Astrocyte (in vitro differentiated cells and primary cell): Measurements from ENCODE around the gene THOC5. TPM values are rescaled to one million over a fixed set of nuclear protein-coding genes. Genes with fewer than 3 reads are reported as not detected.
A peak's percentile ranks its signal among the peaks of the same experiment; 100 is the strongest.

Experiments used
- DNase-seq: peaks from one replicate; pipeline ENCODE4 v3.0.0-alpha.2; 2010; ENCODE audit warnings: low read depth
- FAIRE-seq: peaks from 2 replicates; lab custom pipeline; 2011; peaks lifted over from hg19 to GRCh38; lab: Jason Lieb, UNC
- H2AFZ ChIP-seq: 2 replicates; pipeline ENCODE4 v1.6.0; 2012; ENCODE audit warnings: low read depth, low read length, inconsistent platforms
- H3K27ac ChIP-seq: 2 replicates; pipeline ENCODE4 v1.5.1; 2011; ENCODE audit warnings: low read depth, low read length, inconsistent platforms
- H3K27me3 ChIP-seq: 2 replicates; pipeline ENCODE4 v1.6.0; 2011; ENCODE audit warnings: low read length, inconsistent platforms; ENCODE audit not compliant: insufficient read depth
- H3K36me3 ChIP-seq: 2 replicates; pipeline ENCODE4 v1.5.1; 2011; ENCODE audit warnings: low read length, inconsistent platforms; ENCODE audit not compliant: insufficient read depth
- H3K4me1 ChIP-seq: 2 replicates; pipeline ENCODE4 v1.5.1; 2011; ENCODE audit warnings: low read length, inconsistent platforms; ENCODE audit not compliant: insufficient read depth
- H3K4me2 ChIP-seq: 2 replicates; pipeline ENCODE4 v1.6.0; 2012; ENCODE audit warnings: low read length, inconsistent platforms
- H3K4me3 ChIP-seq: 2 replicates; pipeline ENCODE4 v1.5.1; 2011; ENCODE audit warnings: low read depth, mild to moderate bottlenecking, low read length, inconsistent platforms; ENCODE audit not compliant: insufficient read depth
- H3K79me2 ChIP-seq: 2 replicates; pipeline ENCODE4 v1.6.0; 2012; ENCODE audit warnings: mild to moderate bottlenecking, low read length, inconsistent platforms; ENCODE audit not compliant: insufficient read depth
- H3K9ac ChIP-seq: 2 replicates; pipeline ENCODE4 v1.6.0; 2012; ENCODE audit warnings: mild to moderate bottlenecking, low read length, inconsistent platforms
- H3K9me3 ChIP-seq: 2 replicates; pipeline ENCODE4 v1.5.1; 2012; ENCODE audit warnings: low read depth, mild to moderate bottlenecking, low read length, inconsistent platforms; ENCODE audit not compliant: insufficient read depth
- H4K20me1 ChIP-seq: 2 replicates; pipeline ENCODE4 v1.6.0; 2012; ENCODE audit warnings: low read length, inconsistent platforms; ENCODE audit not compliant: insufficient read depth
- H3K27ac Mint-ChIP-seq: one replicate; pipeline ENCODE4 v1.8.0; 2021; ENCODE audit warnings: mild to moderate bottlenecking, mixed read lengths; ENCODE audit not compliant: unreplicated experiment
- H3K27me3 Mint-ChIP-seq: one replicate; pipeline ENCODE4 v1.8.0; 2021; ENCODE audit warnings: low read depth, mixed read lengths; ENCODE audit not compliant: unreplicated experiment
- H3K36me3 Mint-ChIP-seq: one replicate; pipeline ENCODE4 v1.8.0; 2021; ENCODE audit warnings: low read depth, mixed read lengths; ENCODE audit not compliant: unreplicated experiment
- H3K4me1 Mint-ChIP-seq: one replicate; pipeline ENCODE4 v1.8.0; 2021; ENCODE audit warnings: low read depth, mixed read lengths; ENCODE audit not compliant: unreplicated experiment
- H3K4me3 Mint-ChIP-seq: one replicate; pipeline ENCODE4 v1.8.0; 2021; ENCODE audit warnings: mild to moderate bottlenecking, moderate library complexity, mixed read lengths; ENCODE audit not compliant: unreplicated experiment
- H3K9me3 Mint-ChIP-seq: one replicate; pipeline ENCODE4 v1.8.0; 2021; ENCODE audit warnings: mild to moderate bottlenecking, mixed read lengths; ENCODE audit not compliant: unreplicated experiment
- CTCF ChIP-seq: IDR thresholded peaks from 2 replicates; pipeline ENCODE4 v1.5.1; 2011; ENCODE audit warnings: low read depth, mild to moderate bottlenecking, inconsistent platforms, low read length, moderate library complexity; ENCODE audit not compliant: insufficient read depth
- EZH2 ChIP-seq: IDR thresholded peaks from 2 replicates; pipeline ENCODE4 v1.6.1; 2012; ENCODE audit warnings: mild to moderate bottlenecking, low read length, inconsistent platforms; ENCODE audit not compliant: insufficient read depth
- total RNA-seq: library from RNA; stranded (reverse); gene quantifications from 2 replicates; pipeline ENCODE4 v1.2.1, GENCODE V29; 2021

THOC5 gene
- total RNA-seq, 1 donor from 2014 or later: 85.0 TPM

DNA sequence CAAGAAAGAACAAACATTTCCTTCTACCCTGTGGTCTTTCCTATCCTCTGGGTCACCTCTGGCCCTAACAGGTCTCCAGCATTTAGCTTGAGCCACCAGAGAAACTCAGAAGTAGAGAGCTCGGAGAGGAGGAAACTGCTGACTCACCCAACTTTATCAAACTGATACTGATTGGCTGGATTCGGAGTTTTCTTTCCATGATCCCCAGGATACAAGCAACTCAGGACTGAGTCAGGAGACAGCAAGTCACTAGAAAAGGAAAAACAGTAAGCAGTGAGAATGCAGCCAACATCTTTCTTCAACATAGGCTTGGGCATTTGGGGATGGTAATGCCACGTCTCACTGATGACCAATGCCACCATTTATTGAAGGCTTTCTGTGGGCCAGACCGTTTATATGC, 32.7 kb downstream of the THOC5 start:
- no peak for TF ChIP-seq EZH2
- no peak for TF ChIP-seq CTCF
- Histone ChIP-seq H3K9ac (peak overlapping the region; percentile 17), H3K4me1 (peaks cover 10% of the 10 kb centered on the region), H2AFZ (no peak overlapping the region), H3K79me2 (no peaks in the 10 kb centered on the region), H3K36me3 (peaks cover 69% of the 10 kb centered on the region), H3K9me3 (no peaks in the 10 kb centered on the region), H3K4me2 (peak overlapping the region; percentile 45), H4K20me1 (no peaks in the 10 kb centered on the region), H3K27ac (peak overlapping the region; percentile 68), H3K4me3 (no peak overlapping the region), H3K27me3 (no peaks in the 10 kb centered on the region)
- no peak overlapping the region for H3K4me3 Mint-ChIP-seq
- H3K36me3 Mint-ChIP-seq: peaks cover 30% of the 10 kb centered on the region
- H3K4me1 Mint-ChIP-seq: peaks cover 10% of the 10 kb centered on the region
- FAIRE-seq (no peak), DNase-seq (peak; percentile 82)
- peak overlapping the region; percentile 60 for H3K27ac Mint-ChIP-seq
- no peaks in the 10 kb centered on the region for H3K9me3 Mint-ChIP-seq
- no peaks in the 10 kb centered on the region for H3K27me3 Mint-ChIP-seq

DNA sequence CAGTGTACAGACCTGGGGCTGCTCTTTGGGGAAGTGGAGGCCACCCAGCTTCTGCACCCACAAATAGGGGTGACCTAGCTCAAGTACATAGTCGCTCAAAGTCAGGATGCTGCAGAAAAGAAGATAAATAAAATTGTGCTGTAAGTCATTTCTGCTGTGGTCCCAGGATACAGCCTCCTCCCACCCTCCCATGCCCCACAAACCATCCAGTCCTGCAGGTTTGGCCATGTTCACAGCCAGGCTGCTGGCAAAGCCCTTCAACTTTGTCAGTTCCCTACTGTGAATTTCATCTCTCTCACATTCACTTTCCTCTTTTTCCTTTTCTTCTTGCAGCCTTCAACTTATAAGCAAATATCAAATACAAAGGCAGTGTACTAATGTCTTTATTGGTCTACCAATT, 33.6 kb downstream of the THOC5 start:
- Histone ChIP-seq H3K4me1 (peaks cover 10% of the 10 kb centered on the region), H3K9me3 (no peaks in the 10 kb centered on the region), H3K27me3 (no peaks in the 10 kb centered on the region), H3K27ac (peak overlapping the region; percentile 68), H2AFZ (no peak overlapping the region), H3K9ac (no peak overlapping the region), H3K79me2 (no peaks in the 10 kb centered on the region), H3K36me3 (peaks cover 72% of the 10 kb centered on the region), H4K20me1 (no peaks in the 10 kb centered on the region), H3K4me3 (no peak overlapping the region), H3K4me2 (no peak overlapping the region)
- DNase-seq: no peak
- FAIRE-seq: no peak
- H3K27ac Mint-ChIP-seq: no peak overlapping the region
- H3K4me1 Mint-ChIP-seq: peaks cover 10% of the 10 kb centered on the region
- TF ChIP-seq CTCF (no peak), EZH2 (no peak)
- peaks cover 27% of the 10 kb centered on the region for H3K36me3 Mint-ChIP-seq
- H3K4me3 Mint-ChIP-seq: no peak overlapping the region
- no peaks in the 10 kb centered on the region for H3K27me3 Mint-ChIP-seq
- H3K9me3 Mint-ChIP-seq: no peaks in the 10 kb centered on the region

DNA sequence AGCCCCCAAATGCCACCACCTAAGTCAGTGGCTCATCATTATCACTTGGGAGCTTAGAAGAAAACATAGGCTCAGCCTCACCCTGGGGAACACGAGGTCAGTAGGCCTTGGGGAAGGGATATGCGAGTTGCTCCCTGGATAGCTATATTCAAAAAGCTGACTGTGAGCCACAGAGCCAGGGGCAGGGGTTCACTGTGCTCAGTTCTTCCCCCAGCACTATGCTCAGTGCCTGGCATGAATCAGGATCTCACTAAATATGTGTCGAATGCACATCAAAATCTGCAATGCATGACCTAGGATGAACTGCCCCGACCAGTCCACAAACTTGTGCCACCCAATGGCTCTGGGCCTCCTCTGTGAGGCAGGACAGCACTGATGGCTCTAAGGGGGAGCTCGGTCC, 35.1 kb downstream of the THOC5 start:
- no peak overlapping the region for H3K27ac Mint-ChIP-seq
- Histone ChIP-seq H3K27ac (no peak overlapping the region), H3K27me3 (no peaks in the 10 kb centered on the region), H2AFZ (no peak overlapping the region), H3K36me3 (peaks cover 59% of the 10 kb centered on the region), H3K4me1 (peaks cover 10% of the 10 kb centered on the region), H3K4me3 (no peak overlapping the region), H3K9ac (no peak overlapping the region), H4K20me1 (no peaks in the 10 kb centered on the region), H3K9me3 (no peaks in the 10 kb centered on the region), H3K79me2 (no peaks in the 10 kb centered on the region), H3K4me2 (no peak overlapping the region)
- no peak for DNase-seq
- H3K27me3 Mint-ChIP-seq: no peaks in the 10 kb centered on the region
- no peak overlapping the region for H3K4me3 Mint-ChIP-seq
- no peaks in the 10 kb centered on the region for H3K9me3 Mint-ChIP-seq
- peaks cover 10% of the 10 kb centered on the region for H3K4me1 Mint-ChIP-seq
- peaks cover 25% of the 10 kb centered on the region for H3K36me3 Mint-ChIP-seq
- FAIRE-seq: no peak
- no peak for TF ChIP-seq CTCF
- no peak for TF ChIP-seq EZH2
